ENCODE measurements around the gene ATP8B2.
A peak's percentile ranks its signal among the peaks of the same experiment; 100 is the strongest.
"Not testable (repeated sequence)": the region's sequence is repeated elsewhere in the genome, so short reads cannot be mapped to it uniquely, and the experiment has no call there.

The ATP8B2 gene

DNA sequence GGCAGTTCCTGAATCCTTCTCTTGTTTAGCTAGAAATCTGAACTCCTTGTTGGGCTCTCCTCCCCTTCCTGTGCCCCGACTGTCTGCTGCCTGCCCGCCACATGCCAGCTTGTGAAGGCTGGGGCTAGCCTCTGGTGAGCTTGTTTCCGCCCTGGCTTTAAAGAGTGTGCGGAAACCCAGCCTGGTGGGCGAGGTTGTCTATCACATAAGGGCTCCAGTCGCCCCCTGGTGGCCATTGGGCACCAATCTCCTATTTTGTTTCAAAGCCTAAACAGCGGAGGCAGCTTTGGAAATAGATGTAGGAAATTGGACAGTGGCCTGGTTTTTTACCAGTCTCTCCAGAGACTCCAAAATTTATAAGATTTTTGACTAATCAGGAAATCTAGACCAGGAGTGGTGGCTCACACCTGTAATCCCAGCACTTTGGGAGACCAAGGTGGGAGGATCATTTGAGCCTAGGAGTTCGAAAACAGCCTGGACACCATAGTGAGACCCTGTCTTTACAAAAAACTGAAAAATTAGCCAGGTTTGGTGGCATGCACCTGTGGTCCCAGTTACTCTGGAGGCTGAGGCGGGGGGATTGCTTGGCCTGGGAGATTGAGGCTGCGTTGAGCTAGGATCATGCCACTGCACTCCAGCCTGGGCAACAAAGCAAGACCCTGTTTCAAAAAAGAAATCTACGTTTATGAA, 9.8 kb downstream of the ATP8B2 start:
- DNase-seq (ENCODE audit: insufficient read length, low spot score) (peak; percentile 86), FAIRE-seq (peak; percentile 92)
- no peak for TF ChIP-seq POU2F2 (IDR thresholded peaks at IDR 0.05; ENCODE audit: low read depth, low read length)
- no peak for TF ChIP-seq POLR2A (IDR thresholded peaks at IDR 0.05; ENCODE audit: low read depth, low read length)
- TF ChIP-seq POLR2AphosphoS5 (IDR thresholded peaks at IDR 0.05; ENCODE audit: low read depth, low read length), result no peak
- TF ChIP-seq PAX5 (IDR thresholded peaks at IDR 0.05; ENCODE audit: insufficient read depth, low read length, severe bottlenecking), result no peak
- no peak for TF ChIP-seq TAF1 (IDR thresholded peaks at IDR 0.05; ENCODE audit: low read depth, low read length)
- TF ChIP-seq SPI1 (IDR thresholded peaks at IDR 0.05; ENCODE audit: low read depth, low read length), result no peak

DNA sequence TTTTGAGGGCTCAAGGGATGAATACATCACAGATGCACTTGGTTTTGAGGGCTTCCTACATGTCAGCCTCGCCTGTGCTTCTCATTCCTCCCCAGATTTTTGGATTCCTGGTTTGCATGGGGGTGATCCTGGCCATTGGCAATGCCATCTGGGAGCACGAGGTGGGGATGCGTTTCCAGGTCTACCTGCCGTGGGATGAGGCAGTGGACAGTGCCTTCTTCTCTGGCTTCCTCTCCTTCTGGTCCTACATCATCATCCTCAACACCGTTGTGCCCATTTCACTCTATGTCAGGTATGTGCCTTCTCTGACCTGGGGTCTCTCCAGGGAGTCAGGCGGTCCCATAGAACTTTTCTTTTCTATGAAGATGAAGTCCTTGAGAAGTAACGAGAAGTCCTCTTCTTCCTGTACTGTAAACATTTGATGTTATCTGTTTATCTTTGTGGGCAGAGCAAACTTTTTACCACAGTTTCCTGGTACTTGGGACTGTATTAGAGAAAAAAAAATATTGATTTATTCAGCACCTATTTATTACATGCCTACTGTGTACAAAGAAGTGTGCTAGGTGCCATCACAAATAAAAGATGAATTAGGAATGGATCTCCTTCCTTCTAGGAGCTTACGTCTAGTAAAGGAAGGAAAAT, 12.0 kb downstream of the ATP8B2 start:
- no peak for DNase-seq (ENCODE audit: insufficient read length, low spot score)
- no peak for FAIRE-seq
- TF ChIP-seq POLR2AphosphoS5 (IDR thresholded peaks at IDR 0.05; ENCODE audit: low read depth, low read length), result no peak
- no peak for TF ChIP-seq TAF1 (IDR thresholded peaks at IDR 0.05; ENCODE audit: low read depth, low read length)
- no peak for TF ChIP-seq SPI1 (IDR thresholded peaks at IDR 0.05; ENCODE audit: low read depth, low read length)
- no peak for TF ChIP-seq POU2F2 (IDR thresholded peaks at IDR 0.05; ENCODE audit: low read depth, low read length)
- no peak for TF ChIP-seq PAX5 (IDR thresholded peaks at IDR 0.05; ENCODE audit: insufficient read depth, low read length, severe bottlenecking)

DNA sequence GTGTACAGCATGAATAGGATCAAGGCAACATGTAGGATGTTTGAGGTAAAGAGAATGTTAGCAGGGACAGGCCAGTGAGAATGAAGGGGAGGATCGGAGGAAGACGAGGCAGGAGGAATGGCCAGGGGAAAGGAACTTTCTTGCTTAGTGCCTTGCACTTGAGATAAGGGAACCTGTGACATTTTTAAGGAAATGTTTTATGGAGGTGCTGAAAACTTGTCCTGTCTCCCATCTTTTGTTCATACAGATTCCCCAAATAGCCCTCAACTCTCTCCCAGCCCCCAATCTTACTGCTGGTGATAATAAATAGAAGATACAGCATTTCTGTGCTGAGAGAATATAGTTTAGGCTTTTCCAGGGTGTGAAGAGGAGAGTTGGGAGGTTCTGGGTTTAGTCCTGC, 13.6 kb downstream of the ATP8B2 start:
- DNase-seq (ENCODE audit: insufficient read length, low spot score) (no peak), FAIRE-seq (no peak)
- TF ChIP-seq POU2F2 (IDR thresholded peaks at IDR 0.05; ENCODE audit: low read depth, low read length) (no peak), PAX5 (IDR thresholded peaks at IDR 0.05; ENCODE audit: insufficient read depth, low read length, severe bottlenecking) (no peak), POLR2AphosphoS5 (IDR thresholded peaks at IDR 0.05; ENCODE audit: low read depth, low read length) (no peak), POLR2A (IDR thresholded peaks at IDR 0.05; ENCODE audit: low read depth, low read length) (no peak), SPI1 (IDR thresholded peaks at IDR 0.05; ENCODE audit: low read depth, low read length) (no peak), TAF1 (IDR thresholded peaks at IDR 0.05; ENCODE audit: low read depth, low read length) (no peak)

DNA sequence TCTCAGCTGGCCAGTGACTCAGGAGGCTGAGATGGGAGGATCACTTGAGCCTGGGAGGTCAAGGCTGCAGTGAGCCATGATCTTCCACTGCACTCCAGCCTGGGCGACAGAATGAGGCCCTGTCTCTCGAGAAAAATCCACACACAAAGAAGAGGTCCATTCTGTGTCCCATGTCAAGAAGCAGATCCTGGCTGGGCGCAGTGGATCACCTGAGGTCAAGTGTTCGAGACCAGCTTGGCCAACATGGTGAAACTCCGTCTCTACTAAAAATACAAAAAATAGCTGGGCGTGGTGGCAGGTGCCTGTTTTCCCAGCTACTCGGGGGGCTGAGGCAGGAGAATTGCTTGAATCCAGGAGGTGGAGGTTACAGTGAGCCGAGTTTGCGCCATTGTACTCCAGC, 16.0 kb downstream of the ATP8B2 start:
- DNase-seq (ENCODE audit: insufficient read length, low spot score); FAIRE-seq: not testable (repeated sequence)

DNA sequence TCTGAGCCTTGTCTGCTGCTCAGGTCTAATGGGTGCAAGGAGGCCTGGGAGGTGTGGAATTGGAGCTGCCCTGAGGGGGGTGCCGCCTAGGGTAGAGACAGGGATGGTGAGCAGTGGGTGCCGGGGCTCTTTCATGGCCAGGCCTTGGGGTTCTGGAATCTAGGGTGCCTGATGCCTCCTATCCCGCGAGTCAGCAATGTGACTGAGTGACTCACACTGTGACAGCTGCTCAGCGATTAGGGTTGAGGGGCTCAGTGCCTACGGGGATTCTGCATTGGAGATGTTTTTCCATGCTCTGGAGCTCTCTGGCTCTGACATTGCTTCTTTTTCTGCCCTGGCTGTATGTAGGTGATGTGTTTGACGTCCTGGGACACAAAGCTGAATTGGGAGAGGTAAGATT, 16.8 kb downstream of the ATP8B2 start:
- DNase-seq (ENCODE audit: insufficient read length, low spot score), result no peak
- FAIRE-seq, result no peak
- TF ChIP-seq POLR2A (IDR thresholded peaks at IDR 0.05; ENCODE audit: low read depth, low read length), result no peak
- TF ChIP-seq POU2F2 (IDR thresholded peaks at IDR 0.05; ENCODE audit: low read depth, low read length), result no peak
- no peak for TF ChIP-seq POLR2AphosphoS5 (IDR thresholded peaks at IDR 0.05; ENCODE audit: low read depth, low read length)
- TF ChIP-seq TAF1 (IDR thresholded peaks at IDR 0.05; ENCODE audit: low read depth, low read length), result no peak
- TF ChIP-seq SPI1 (IDR thresholded peaks at IDR 0.05; ENCODE audit: low read depth, low read length), result no peak
- no peak for TF ChIP-seq PAX5 (IDR thresholded peaks at IDR 0.05; ENCODE audit: insufficient read depth, low read length, severe bottlenecking)

DNA sequence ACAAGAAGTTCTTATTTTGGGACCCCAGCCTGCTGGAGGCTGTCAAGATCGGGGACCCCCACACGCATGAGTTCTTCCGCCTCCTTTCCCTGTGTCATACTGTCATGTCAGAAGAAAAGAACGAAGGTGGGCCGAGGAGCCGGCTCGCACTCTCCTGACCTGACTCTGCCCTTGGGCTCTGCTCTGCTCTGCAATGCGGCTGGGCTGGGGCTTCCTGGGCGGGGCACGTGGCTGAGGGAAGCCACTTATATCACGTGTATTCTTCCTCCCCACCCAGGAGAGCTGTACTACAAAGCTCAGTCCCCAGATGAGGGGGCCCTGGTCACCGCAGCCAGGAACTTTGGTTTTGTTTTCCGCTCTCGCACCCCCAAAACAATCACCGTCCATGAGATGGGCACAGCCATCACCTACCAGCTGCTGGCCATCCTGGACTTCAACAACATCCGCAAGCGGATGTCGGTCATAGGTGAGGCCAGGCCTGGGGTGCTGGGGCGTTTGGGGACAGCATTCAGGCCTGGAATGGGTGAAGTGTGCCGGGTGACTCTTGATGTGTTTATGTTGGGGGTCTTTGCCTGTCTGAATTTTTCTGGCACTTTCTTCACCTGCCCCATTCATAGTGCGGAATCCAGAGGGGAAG, 17.6 kb downstream of the ATP8B2 start:
- DNase-seq (ENCODE audit: insufficient read length, low spot score) (no peak), FAIRE-seq (no peak)
- TF ChIP-seq PAX5 (IDR thresholded peaks at IDR 0.05; ENCODE audit: insufficient read depth, low read length, severe bottlenecking) (no peak), SPI1 (IDR thresholded peaks at IDR 0.05; ENCODE audit: low read depth, low read length) (no peak), POLR2AphosphoS5 (IDR thresholded peaks at IDR 0.05; ENCODE audit: low read depth, low read length) (no peak), TAF1 (IDR thresholded peaks at IDR 0.05; ENCODE audit: low read depth, low read length) (no peak), POU2F2 (IDR thresholded peaks at IDR 0.05; ENCODE audit: low read depth, low read length) (no peak), POLR2A (IDR thresholded peaks at IDR 0.05; ENCODE audit: low read depth, low read length) (no peak)

DNA sequence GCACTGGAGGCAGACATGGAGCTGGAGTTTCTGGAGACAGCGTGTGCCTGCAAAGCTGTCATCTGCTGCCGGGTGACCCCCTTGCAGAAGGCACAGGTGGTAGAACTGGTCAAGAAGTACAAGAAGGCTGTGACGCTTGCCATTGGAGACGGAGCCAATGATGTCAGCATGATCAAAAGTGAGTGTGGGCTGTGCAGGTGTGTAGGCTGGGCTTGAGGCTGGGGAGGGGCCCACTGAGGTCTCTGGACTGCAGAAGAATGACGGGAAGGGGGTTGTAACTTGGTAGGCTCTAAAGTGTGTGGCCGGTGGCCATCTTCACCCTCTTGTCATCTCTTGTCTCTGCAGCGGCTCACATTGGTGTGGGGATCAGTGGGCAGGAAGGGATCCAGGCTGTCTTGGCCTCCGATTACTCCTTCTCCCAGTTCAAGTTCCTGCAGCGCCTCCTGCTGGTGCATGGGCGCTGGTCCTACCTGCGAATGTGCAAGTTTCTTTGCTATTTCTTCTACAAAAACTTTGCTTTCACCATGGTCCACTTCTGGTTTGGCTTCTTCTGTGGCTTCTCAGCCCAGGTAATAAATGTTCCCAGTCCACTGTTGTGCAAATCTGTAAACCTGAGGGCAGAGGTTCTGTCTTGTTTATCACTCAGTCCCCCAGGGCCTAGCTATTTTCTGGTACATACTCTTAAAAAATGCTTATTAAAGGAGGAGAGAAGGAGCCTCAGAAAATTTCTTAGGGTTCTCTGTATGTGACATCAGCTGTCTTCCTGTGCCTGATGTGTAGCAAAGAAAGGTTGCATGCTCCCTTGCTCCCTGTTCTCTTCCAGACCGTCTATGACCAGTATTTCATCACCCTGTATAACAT, 19.9 kb downstream of the ATP8B2 start:
- DNase-seq (ENCODE audit: insufficient read length, low spot score) (no peak), FAIRE-seq (peak; percentile 69)
- no peak for TF ChIP-seq SPI1 (IDR thresholded peaks at IDR 0.05; ENCODE audit: low read depth, low read length)
- TF ChIP-seq PAX5 (IDR thresholded peaks at IDR 0.05; ENCODE audit: insufficient read depth, low read length, severe bottlenecking), result no peak
- no peak for TF ChIP-seq POLR2A (IDR thresholded peaks at IDR 0.05; ENCODE audit: low read depth, low read length)
- no peak for TF ChIP-seq TAF1 (IDR thresholded peaks at IDR 0.05; ENCODE audit: low read depth, low read length)
- TF ChIP-seq POU2F2 (IDR thresholded peaks at IDR 0.05; ENCODE audit: low read depth, low read length), result no peak
- TF ChIP-seq POLR2AphosphoS5 (IDR thresholded peaks at IDR 0.05; ENCODE audit: low read depth, low read length), result no peak

DNA sequence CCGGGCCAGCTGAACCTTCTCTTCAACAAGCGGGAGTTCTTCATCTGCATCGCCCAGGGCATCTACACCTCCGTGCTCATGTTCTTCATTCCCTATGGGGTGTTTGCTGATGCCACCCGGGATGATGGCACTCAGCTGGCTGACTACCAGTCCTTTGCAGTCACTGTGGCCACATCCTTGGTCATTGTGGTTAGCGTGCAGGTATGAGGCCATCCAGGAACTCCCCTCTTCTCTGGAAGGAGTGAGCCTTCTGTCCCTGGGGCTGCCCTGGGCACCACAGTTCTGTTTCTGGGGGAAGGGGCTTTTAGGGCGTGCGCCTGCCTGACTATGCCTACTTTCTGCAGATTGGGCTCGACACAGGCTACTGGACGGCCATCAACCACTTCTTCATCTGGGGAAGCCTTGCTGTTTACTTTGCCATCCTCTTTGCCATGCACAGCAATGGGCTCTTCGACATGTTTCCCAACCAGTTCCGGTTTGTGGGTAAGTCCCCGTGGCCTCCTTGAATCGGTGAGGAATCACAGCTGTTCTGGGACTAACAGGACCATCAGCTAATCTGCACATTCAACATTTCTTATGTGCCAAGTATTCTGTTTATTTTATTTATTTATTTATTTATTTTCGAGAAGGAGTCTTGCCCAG, 21.1 kb downstream of the ATP8B2 start:
- DNase-seq (ENCODE audit: insufficient read length, low spot score), result no peak
- TF ChIP-seq POLR2A (IDR thresholded peaks at IDR 0.05; ENCODE audit: low read depth, low read length), result no peak
- no peak for TF ChIP-seq SPI1 (IDR thresholded peaks at IDR 0.05; ENCODE audit: low read depth, low read length)
- no peak for TF ChIP-seq PAX5 (IDR thresholded peaks at IDR 0.05; ENCODE audit: insufficient read depth, low read length, severe bottlenecking)
- no peak for TF ChIP-seq POU2F2 (IDR thresholded peaks at IDR 0.05; ENCODE audit: low read depth, low read length)
- no peak for TF ChIP-seq TAF1 (IDR thresholded peaks at IDR 0.05; ENCODE audit: low read depth, low read length)
- TF ChIP-seq POLR2AphosphoS5 (IDR thresholded peaks at IDR 0.05; ENCODE audit: low read depth, low read length), result no peak
- no peak for FAIRE-seq
